HS-27A (cell line): ENCODE measurements around the gene AP1M1.
"Not testable (repeated sequence)": the region's sequence is repeated elsewhere in the genome, so short reads cannot be mapped to it uniquely, and the experiment has no call there.

ENCODE experiments used
- DNase-seq: peaks from one replicate; pipeline ENCODE4 v3.0.0-alpha.2; 2012; ENCODE audit warnings: low read depth, missing footprints

The AP1M1 gene

DNA sequence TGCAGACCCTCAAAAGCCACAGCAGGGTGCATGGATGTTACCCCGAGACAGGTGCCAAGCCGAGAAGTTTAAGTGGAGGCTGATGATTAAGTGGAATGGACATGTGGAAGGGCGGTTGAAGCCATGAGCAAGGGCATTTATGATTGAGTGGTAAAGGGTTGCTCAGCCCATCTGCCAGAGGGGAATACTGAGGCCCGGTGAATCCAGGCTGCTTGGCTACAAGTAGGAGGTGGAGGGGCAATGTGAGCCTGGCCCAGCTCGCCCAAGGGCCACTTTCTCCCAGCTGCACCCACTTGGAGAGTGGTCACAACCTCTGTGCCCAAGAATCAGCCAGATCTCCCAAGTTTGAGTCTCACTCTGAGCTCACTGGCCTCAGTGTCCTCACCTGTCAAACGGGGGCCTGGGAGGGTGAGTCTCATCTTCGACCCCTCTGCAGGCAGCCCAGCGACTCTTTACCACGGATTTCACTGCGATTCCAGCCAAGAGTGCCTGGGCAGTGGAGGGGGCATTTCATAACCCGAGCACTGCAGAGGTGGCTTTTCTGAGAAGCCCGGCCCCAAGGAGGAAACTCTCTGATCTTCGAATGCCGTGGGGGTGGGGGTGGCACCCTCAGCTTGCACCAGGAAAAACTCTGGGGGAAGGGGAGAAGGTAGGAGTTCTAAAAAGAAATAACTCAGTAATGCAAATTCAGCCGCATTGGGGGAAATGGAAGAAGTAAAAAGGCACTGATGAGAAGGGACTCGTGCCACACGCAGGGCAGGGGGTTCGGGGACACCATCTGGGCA lies 64.1 kb downstream of the AP1M1 start:
- no peak for DNase-seq

GRCh38 chr19:16262618-16263017 lies 64.9 kb downstream of the AP1M1 start:
- no peak for DNase-seq

- no peak for DNase-seq
These were observed 65.5 kb downstream of the AP1M1 start for GRCh38 chr19:16263141-16263761.

- DNase-seq: no peak
These were observed 67.5 kb downstream of the AP1M1 start for GRCh38 chr19:16265205-16265604.

- DNase-seq: no peak
These were observed 68.3 kb downstream of the AP1M1 start for GRCh38 chr19:16265890-16266585.

- DNase-seq: no peak
These were observed 68.9 kb downstream of the AP1M1 start for GRCh38 chr19:16266586-16266942.

- DNase-seq: no peak
These were observed 71.1 kb downstream of the AP1M1 start for GRCh38 chr19:16268676-16269319.

DNA sequence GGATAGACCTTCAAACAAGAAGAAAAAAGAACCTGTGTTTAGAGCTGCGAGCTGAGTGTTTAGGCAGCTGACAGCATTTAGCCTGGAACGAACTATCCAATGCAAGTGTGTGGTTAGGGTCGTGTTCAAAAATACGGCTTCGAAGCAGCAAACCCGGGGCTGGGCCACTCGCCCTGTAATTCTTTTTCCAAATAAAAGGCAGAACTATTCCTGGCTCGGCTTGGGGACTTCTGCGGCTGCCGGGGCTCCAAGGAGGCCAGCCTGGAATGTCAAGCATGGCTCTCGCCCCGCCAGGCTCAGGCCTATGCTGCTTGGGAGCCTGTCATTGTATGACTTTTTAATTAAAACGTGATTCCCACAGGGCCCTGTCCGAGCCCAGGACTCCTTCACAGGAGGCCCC lies 75.2 kb downstream of the AP1M1 start:
- DNase-seq: no peak

- DNase-seq: no peak
These were observed 76.7 kb downstream of the AP1M1 start for GRCh38 chr19:16274447-16274846.

GRCh38 chr19:16280306-16280705 lies 82.6 kb downstream of the AP1M1 start:
- DNase-seq: no peak

DNA sequence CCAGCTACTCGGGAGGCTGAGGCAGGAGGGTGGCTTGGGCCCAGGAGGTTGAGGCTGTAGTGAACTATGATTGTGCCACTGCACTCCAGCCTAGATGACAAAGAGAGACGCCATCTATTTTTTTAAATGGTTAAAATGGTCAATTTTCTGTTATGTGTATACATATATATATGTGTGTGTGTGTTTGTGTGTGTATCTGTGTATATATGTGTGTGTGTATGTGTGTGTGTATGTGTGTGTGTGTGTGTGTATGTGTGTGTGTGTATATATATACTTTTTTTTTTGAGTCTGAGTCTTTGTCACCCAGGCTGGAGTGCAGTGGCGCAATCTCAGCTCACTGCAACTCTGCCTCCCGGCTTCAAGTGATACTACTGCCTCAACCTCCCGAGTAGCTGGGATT lies 84.0 kb downstream of the AP1M1 start:
- DNase-seq: no peak

DNA sequence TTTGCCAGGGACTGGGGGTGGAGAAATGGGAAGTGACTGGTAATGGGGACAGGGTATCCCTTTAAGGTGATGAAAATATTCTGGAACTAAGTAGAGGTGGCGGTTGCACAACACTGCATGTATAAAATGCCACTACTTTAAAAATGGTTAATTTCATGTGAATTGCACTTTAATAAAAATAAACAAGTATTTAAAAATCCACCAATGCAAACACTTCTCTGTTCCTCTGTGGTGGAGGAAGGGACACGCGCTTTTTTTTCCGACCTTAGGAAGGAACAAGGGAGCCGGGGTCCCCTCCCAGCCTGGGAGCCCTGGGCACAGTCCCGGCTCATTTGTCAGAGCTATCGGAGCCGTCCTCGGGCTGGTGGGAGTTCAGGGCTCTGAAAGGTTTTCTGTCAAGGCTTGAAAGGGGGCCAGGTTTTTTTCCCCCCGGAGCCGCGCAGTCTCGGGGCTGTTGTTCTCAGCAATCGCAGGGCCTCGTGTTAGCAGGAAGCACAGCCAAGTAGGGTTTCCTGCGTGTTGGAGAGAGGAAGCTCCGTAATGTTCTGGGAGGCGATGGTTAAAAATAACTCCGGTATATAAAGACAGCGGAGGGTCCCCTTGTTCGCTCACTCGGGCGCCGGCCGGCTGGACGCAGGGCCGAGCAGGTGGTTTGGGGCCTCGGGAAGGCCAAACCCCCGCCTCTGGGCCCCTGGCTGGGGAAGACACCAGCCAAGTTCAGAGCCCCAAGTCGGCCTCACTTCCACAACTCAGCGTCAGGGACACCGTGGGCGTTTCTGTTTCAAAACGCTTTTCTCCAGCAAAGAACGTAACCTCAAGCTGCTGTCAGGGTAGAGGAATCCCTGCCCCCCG lies 85.7 kb downstream of the AP1M1 start:
- no peak for DNase-seq

DNA sequence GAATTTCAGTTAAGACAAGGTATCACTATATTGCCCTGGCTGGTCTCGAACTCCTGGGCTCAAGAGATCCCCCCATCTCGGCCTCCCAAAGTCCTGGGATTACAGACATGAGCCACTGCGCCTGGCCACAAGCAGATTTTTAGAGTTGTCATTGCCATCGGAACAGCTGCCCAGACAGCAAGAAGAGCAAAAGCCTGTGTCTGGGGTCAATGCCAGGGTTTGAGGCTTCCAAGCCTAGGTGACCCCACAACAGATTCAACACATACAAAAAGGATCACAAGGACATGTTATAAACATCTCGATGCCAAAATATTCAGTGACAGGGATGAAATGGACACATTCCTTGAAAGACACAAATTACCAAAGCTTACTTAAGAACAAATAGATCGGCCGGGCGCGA lies 86.8 kb downstream of the AP1M1 start:
- DNase-seq: no peak

GRCh38 chr19:16285079-16285478 lies 87.4 kb downstream of the AP1M1 start:
- not testable (repeated sequence) for DNase-seq

DNA sequence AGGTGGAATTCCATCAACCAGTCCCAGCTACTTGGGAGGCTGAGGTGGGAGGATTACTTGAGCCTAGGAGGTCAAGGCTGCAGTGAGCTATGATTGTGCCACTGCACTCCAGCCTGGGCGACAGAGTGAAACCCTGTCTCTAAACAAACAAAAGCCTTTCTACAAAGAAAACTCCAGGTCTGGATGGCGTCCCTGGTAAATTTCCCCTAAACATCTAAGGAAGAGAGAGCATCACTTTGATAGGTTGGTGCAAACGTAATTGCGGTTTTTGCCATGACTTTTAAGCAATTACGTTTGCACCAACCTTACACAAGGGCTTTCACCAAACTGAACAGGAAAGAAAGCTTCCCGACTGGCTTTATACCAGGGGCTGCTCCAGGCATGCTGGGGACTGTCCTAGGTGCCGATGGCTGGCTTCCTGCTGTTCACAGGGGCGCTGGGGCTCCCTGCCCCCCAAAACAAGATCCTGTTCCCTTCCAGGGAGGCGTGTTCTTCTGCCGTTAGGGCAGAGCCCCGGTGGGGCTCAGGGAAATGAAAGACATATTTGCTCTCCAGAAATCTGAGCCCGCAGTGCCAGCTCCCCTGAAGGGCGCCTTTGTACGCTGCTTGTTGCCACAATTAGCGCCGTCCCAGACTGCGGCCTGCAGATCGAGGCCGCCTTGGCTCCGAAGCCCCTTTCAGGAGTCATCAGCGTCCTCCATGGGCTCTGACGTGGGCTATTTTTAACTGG lies 88.2 kb downstream of the AP1M1 start:
- DNase-seq: no peak

GRCh38 chr19:16288544-16288943 lies 90.8 kb downstream of the AP1M1 start:
- no peak for DNase-seq

GRCh38 chr19:16289594-16289993 lies 91.9 kb downstream of the AP1M1 start:
- DNase-seq: no peak

DNA sequence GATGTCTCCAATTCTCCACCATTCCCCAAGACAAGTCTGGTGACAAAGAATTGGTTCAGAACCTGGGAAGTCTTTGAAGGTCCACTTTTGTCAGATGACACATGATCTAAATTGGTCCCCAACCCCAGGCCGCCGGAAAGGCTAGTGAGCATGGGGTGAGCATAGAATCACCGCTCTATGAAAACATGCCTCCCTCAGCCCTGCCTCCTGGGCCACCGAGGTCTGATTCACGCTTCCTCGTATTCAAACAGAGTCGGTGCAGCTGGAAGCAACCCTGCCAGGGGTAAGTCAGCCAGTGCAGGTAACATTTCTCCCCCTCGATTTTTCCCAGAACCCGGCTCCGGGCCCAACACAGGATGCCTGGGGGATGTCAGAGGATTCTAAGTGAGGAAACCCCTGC lies 93.0 kb downstream of the AP1M1 start:
- no peak for DNase-seq

GRCh38 chr19:16293118-16294091 lies 95.7 kb downstream of the AP1M1 start:
- DNase-seq: peak; percentile 77

GRCh38 chr19:16295057-16295456 lies 97.3 kb downstream of the AP1M1 start:
- DNase-seq: no peak
